Neural crest cell (in vitro differentiated cells): ENCODE results near the gene UBR4. TPM values are rescaled to one million over a fixed set of nuclear protein-coding genes. Genes with fewer than 3 reads are reported as not detected.

ENCODE experiments used
- DNase-seq: peaks from one replicate; pipeline ENCODE4 v3.0.0; 2021; ENCODE audit warnings: low read depth, mixed read lengths, low spot score
- H3K27ac Mint-ChIP-seq: one replicate; pipeline ENCODE4 v1.8.0; 2021; ENCODE audit warnings: mild to moderate bottlenecking, mixed read lengths; ENCODE audit not compliant: unreplicated experiment
- H3K27me3 Mint-ChIP-seq: 2 replicates; pipeline ENCODE4 v1.8.0; 2021; ENCODE audit warnings: low read depth, mild to moderate bottlenecking, mixed read lengths
- H3K36me3 Mint-ChIP-seq: 2 replicates; pipeline ENCODE4 v1.8.0; 2021; ENCODE audit warnings: low read depth, mild to moderate bottlenecking, mixed read lengths
- H3K4me1 Mint-ChIP-seq: 2 replicates; pipeline ENCODE4 v1.8.0; 2021; ENCODE audit warnings: mixed read lengths
- H3K4me3 Mint-ChIP-seq: one replicate; pipeline ENCODE4 v1.8.0; 2021; ENCODE audit warnings: mild to moderate bottlenecking, mixed read lengths
- H3K9me3 Mint-ChIP-seq: 2 replicates; pipeline ENCODE4 v1.8.0; 2021; ENCODE audit warnings: mixed read lengths
- CTCF ChIP-seq: fragments of 200-600 bp; sonication (generic); conservative IDR thresholded peaks from 2 replicates; pipeline ENCODE4 v1.5.0; 2021; ENCODE audit warnings: antibody characterized with exemption, mild to moderate bottlenecking
- total RNA-seq: library from RNA; stranded (reverse); gene quantifications from 2 replicates; pipeline ENCODE4 v1.2.1, GENCODE V29; 2021

The UBR4 gene
- total RNA-seq, 1 donor from 2014 or later: 114 TPM

GRCh38 chr1:19083081-19083480 lies 127.0 kb downstream of the UBR4 start:
- H3K36me3 Mint-ChIP-seq: peaks cover 10% of the 10 kb centered on the region
- H3K4me1 Mint-ChIP-seq: no peaks in the 10 kb centered on the region
- H3K9me3 Mint-ChIP-seq: no peaks in the 10 kb centered on the region
- H3K27ac Mint-ChIP-seq: no peak overlapping the region
- no peak for DNase-seq
- H3K4me3 Mint-ChIP-seq: no peak overlapping the region
- H3K27me3 Mint-ChIP-seq: no peaks in the 10 kb centered on the region
- no peak for TF ChIP-seq CTCF

GRCh38 chr1:19081218-19081893 lies 128.7 kb downstream of the UBR4 start:
- TF ChIP-seq CTCF: no peak
- H3K4me1 Mint-ChIP-seq: no peaks in the 10 kb centered on the region
- peak overlapping the region; percentile 52 for H3K27ac Mint-ChIP-seq
- H3K27me3 Mint-ChIP-seq: no peaks in the 10 kb centered on the region
- no peaks in the 10 kb centered on the region for H3K9me3 Mint-ChIP-seq
- DNase-seq: no peak
- no peak overlapping the region for H3K4me3 Mint-ChIP-seq
- H3K36me3 Mint-ChIP-seq: peaks cover 13% of the 10 kb centered on the region

- Mint-ChIP-seq H3K9me3 (no peaks in the 10 kb centered on the region), H3K27ac (peak overlapping the region; percentile 52), H3K4me1 (no peaks in the 10 kb centered on the region), H3K4me3 (no peak overlapping the region), H3K27me3 (no peaks in the 10 kb centered on the region), H3K36me3 (peaks cover 13% of the 10 kb centered on the region)
- no peak for TF ChIP-seq CTCF
- DNase-seq: no peak
Observed at GRCh38 chr1:19080721-19081120, 129.3 kb downstream of the UBR4 start.

- DNase-seq: no peak
- no peaks in the 10 kb centered on the region for H3K27me3 Mint-ChIP-seq
- H3K36me3 Mint-ChIP-seq: peaks cover 13% of the 10 kb centered on the region
- peak overlapping the region; percentile 60 for H3K27ac Mint-ChIP-seq
- no peaks in the 10 kb centered on the region for H3K4me1 Mint-ChIP-seq
- H3K9me3 Mint-ChIP-seq: no peaks in the 10 kb centered on the region
- no peak overlapping the region for H3K4me3 Mint-ChIP-seq
- TF ChIP-seq CTCF: no peak
Observed at GRCh38 chr1:19079541-19080472, 130.3 kb downstream of the UBR4 start.

- no peak for TF ChIP-seq CTCF
- no peaks in the 10 kb centered on the region for H3K4me1 Mint-ChIP-seq
- no peak overlapping the region for H3K4me3 Mint-ChIP-seq
- H3K36me3 Mint-ChIP-seq: peaks cover 15% of the 10 kb centered on the region
- no peak for DNase-seq
- H3K9me3 Mint-ChIP-seq: no peaks in the 10 kb centered on the region
- no peaks in the 10 kb centered on the region for H3K27me3 Mint-ChIP-seq
- H3K27ac Mint-ChIP-seq: no peak overlapping the region
Observed at GRCh38 chr1:19078536-19078935, 131.5 kb downstream of the UBR4 start.
